Epithelial cell of esophagus (primary cell): Measurements from ENCODE around the gene TOX2.

ENCODE experiments used
- DNase-seq: peaks from one replicate; pipeline ENCODE4 v3.0.0; 2010; ENCODE audit warnings: low read depth
- H3K4me3 ChIP-seq: 2 replicates; pipeline ENCODE4 v1.5.1; 2011; ENCODE audit warnings: mild to moderate bottlenecking, low read length, control low read depth
- TF ChIP-seq, protein P1 (sequence below): IDR thresholded peaks from 2 replicates; pipeline ENCODE4 v1.5.1; 2011; ENCODE audit warnings: low read depth, mild to moderate bottlenecking, low read length, control low read depth, inconsistent platforms; ENCODE audit not compliant: insufficient read depth; ENCODE audit errors: missing control alignments

Gene TOX2

DNA sequence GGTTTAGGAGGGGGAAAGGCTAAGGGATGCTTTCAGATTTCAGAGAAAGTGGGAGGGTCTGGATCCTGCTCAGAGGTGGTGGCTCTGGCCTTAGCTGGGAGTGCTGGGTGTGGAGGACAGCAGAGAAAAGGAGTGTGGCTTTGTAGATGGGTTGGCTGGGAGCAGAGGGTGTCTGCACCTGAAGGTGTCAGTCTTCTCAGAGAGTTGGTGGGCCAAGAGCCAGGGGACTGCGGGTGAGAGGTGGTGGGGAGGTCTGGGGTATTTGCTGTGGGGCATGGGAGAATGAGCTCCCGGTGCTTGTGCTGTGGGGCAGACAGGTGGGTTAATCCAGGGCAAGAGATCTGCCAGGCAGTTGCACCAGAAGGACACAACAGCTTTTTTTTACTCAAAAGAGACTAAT lies 67.4 kb downstream of the TOX2 start:
- TF ChIP-seq, protein P1, sequence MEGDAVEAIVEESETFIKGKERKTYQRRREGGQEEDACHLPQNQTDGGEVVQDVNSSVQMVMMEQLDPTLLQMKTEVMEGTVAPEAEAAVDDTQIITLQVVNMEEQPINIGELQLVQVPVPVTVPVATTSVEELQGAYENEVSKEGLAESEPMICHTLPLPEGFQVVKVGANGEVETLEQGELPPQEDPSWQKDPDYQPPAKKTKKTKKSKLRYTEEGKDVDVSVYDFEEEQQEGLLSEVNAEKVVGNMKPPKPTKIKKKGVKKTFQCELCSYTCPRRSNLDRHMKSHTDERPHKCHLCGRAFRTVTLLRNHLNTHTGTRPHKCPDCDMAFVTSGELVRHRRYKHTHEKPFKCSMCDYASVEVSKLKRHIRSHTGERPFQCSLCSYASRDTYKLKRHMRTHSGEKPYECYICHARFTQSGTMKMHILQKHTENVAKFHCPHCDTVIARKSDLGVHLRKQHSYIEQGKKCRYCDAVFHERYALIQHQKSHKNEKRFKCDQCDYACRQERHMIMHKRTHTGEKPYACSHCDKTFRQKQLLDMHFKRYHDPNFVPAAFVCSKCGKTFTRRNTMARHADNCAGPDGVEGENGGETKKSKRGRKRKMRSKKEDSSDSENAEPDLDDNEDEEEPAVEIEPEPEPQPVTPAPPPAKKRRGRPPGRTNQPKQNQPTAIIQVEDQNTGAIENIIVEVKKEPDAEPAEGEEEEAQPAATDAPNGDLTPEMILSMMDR, result no peak
- DNase-seq, result no peak
- H3K4me3 ChIP-seq, result no peak overlapping the region

DNA sequence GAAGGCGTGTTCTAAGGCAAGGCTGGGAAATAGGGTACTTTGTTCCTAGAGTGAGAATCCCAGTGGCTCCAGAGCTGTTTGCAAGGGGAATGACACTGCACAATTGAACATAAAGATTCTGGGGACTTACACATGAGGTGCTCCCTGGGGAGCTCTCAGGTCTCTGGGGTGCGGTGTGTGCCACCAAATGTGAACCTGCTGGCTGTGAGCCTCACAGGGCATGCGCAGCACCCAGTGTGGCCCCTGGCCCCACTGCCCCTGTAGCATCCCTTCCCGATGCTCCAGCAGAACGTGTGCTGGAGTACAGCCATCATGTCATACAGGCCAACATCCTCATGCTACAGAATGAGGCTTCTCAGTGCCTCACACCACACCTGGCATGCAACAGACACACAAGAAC lies 68.2 kb downstream of the TOX2 start:
- no peak for DNase-seq
- no peak overlapping the region for H3K4me3 ChIP-seq
- TF ChIP-seq, protein P1, result no peak

DNA sequence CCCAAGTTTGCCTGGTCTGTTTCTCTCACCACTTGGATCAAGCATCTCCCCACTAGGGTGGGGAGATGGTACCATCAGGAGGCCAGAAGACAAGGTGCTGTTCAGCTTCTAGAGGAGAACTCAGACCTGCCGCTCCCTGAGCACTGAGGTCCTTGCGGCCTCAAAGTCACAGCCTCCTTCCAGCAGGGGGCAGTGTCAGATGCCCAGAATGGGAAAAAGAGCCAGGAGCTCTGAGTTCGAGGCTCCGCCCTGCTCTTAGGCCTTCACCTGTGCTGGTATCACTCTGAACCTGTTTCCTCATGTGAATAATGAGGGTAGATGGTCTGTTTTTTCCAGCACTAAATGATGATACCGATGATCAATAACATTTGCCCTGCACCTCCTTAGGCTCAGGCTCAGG lies 68.7 kb downstream of the TOX2 start:
- no peak overlapping the region for H3K4me3 ChIP-seq
- no peak for DNase-seq
- TF ChIP-seq, protein P1, result peak; percentile 18

DNA sequence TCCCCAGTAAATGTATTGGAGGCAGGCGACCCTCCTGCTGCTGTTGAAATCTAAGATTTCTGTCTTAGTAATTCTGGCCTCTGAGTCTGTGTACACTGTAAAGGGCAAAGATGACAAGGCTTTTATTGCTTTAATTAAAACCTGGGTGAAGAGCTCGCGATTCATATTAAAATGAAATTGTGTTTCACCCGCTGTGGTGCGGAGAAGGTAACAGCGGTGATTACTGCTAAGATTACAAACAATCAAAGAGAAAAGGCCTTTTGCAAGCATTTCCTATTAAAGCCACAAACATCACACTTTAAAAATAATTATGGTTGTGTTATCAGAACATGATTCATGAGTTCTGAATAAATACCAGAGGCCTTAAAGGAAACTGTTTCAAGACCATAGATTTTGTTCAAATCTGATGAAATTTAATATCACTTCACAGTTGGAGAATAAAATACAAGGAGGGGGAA lies 69.3 kb downstream of the TOX2 start:
- DNase-seq, result no peak
- H3K4me3 ChIP-seq, result no peak overlapping the region
- TF ChIP-seq, protein P1, result no peak

DNA sequence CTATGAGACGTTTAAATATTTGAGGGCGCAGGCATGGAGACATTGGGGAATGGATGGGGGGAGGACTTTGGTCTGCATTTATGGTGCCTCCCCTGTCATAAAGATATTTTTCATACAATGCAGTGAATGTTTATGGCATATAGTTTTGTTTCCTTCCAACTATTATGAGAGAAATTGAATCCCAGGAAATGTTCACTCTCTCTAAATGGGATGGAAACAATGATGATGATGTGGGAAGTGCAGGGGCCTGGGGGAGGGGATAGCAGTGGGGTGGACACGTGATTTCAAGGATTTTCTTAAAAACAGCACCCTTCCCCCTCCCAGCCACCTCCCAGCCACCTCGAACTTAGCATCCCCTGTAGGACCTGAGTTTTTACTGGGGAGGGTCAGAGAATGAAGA lies 69.9 kb downstream of the TOX2 start:
- H3K4me3 ChIP-seq, result no peak overlapping the region
- no peak for DNase-seq
- TF ChIP-seq, protein P1, result no peak

DNA sequence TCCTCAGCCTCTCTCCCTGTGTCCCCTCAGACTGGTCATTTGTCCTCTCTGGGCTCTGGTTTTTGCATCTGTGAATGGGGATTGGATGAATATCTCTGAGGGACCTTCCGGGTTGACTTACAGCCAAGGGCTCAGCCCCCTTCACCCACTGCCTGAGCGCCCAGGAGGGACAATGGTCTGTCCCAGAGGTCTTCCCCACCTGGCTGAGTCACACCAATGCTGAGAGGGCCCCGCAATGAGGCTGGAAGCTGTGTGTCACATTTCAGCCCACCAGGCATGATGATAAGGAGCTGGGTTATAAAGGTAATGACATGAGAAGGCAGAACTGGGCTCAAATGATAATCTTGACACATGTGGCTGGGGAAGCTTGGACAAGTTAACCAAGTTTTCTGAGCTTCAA lies 70.5 kb downstream of the TOX2 start:
- DNase-seq, result no peak
- no peak overlapping the region for H3K4me3 ChIP-seq
- TF ChIP-seq, protein P1, result no peak

DNA sequence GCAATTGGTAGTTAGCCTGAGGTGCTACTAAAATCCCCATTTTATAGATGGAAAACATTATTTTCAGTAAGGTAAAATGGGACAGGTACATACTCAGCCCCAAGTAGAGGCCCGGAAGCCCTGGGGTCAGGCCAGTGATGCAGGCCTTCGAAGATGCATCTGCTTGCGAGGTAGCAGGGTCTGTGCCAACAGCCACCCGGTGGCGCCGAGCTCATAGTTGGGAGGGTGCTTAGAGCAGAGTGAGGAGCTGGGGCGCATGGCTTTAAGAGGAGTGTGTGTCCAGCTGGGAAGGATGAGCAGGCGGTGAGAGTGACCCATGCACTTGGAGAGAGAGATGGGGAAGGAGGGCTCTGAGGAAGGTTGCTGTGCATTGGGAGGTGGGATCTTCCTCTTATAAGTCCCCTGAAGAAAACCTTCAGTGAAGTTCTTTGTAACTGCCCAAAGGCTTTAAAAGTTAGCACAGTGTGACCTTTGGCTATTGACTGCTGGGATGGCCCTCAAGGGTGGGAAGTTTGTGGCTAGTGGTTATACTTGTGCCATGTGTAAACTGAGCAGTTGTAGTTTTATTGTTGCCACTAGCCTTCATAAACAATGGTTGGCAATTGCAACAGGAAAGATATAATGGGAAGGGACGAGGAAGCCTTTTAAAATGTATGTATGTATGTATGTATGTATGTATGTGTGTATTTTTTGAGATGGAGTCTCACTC lies 71.1 kb downstream of the TOX2 start:
- no peak for DNase-seq
- TF ChIP-seq, protein P1, result no peak
- H3K4me3 ChIP-seq, result no peak overlapping the region
